ENCODE measurements around the gene CDC40.

The CDC40 gene
- total RNA-seq: 37.4 to 48.4 (median 48.0) reads per million in 3 donors

GRCh38 chr6:110180228-110181008, at the start of gene CDC40:
Gene CDC40 (plus strand): TSS chr6:110180427. CDS start chr6:110180445, 18 bp downstream.
- Histone ChIP-seq H3K36me3 (ENCODE audit: control insufficient read depth, insufficient read depth, low read length) (no peaks in the 10 kb centered on the region), H3K27ac (ENCODE audit: insufficient read depth, low read length, poor library complexity, severe bottlenecking) (peak within 1 kb of the TSS; percentile 79), H3K4me3 (ENCODE audit: insufficient read depth, low read depth, low read length, poor library complexity, severe bottlenecking) (peak within 1 kb of the TSS; percentile 98), H3K27me3 (replicated peaks; ENCODE audit: control insufficient read depth, insufficient read depth, low read length, poor library complexity, severe bottlenecking) (peaks cover 3% of the 10 kb centered on the region), H3K4me1 (ENCODE audit: control insufficient read depth, insufficient read depth, low read length, poor library complexity, severe bottlenecking) (peaks cover 24% of the 10 kb centered on the region), H3K9me3 (ENCODE audit: control insufficient read depth, low read length) (no peaks in the 10 kb centered on the region)
- DNase-seq: peak; percentile 12 to 49 (median 41)

- H3K36me3 ChIP-seq (ENCODE audit: control insufficient read depth, insufficient read depth, low read length): no peaks in the 10 kb centered on the region
- no peak overlapping the region for H3K27ac ChIP-seq (ENCODE audit: insufficient read depth, low read length, poor library complexity, severe bottlenecking)
- no peaks in the 10 kb centered on the region for H3K9me3 ChIP-seq (ENCODE audit: control insufficient read depth, low read length)
- H3K4me1 ChIP-seq (ENCODE audit: control insufficient read depth, insufficient read depth, low read length, poor library complexity, severe bottlenecking): no peaks in the 10 kb centered on the region
- H3K4me3 ChIP-seq (ENCODE audit: insufficient read depth, low read depth, low read length, poor library complexity, severe bottlenecking): no peak overlapping the region
- peaks cover 3% of the 10 kb centered on the region for H3K27me3 ChIP-seq (replicated peaks; ENCODE audit: control insufficient read depth, insufficient read depth, low read length, poor library complexity, severe bottlenecking)
- DNase-seq: no peak
Observed at GRCh38 chr6:110137924-110138887, 42.0 kb upstream of the CDC40 start.

- H3K36me3 ChIP-seq (ENCODE audit: control insufficient read depth, insufficient read depth, low read length): no peaks in the 10 kb centered on the region
- H3K4me3 ChIP-seq (ENCODE audit: insufficient read depth, low read depth, low read length, poor library complexity, severe bottlenecking): no peak overlapping the region
- H3K27me3 ChIP-seq (replicated peaks; ENCODE audit: control insufficient read depth, insufficient read depth, low read length, poor library complexity, severe bottlenecking): peaks cover 3% of the 10 kb centered on the region
- H3K27ac ChIP-seq (ENCODE audit: insufficient read depth, low read length, poor library complexity, severe bottlenecking): no peak overlapping the region
- H3K9me3 ChIP-seq (ENCODE audit: control insufficient read depth, low read length): no peaks in the 10 kb centered on the region
- DNase-seq: no peak
- no peaks in the 10 kb centered on the region for H3K4me1 ChIP-seq (ENCODE audit: control insufficient read depth, insufficient read depth, low read length, poor library complexity, severe bottlenecking)
Observed at GRCh38 chr6:110139052-110139451, 41.2 kb upstream of the CDC40 start.

DNA sequence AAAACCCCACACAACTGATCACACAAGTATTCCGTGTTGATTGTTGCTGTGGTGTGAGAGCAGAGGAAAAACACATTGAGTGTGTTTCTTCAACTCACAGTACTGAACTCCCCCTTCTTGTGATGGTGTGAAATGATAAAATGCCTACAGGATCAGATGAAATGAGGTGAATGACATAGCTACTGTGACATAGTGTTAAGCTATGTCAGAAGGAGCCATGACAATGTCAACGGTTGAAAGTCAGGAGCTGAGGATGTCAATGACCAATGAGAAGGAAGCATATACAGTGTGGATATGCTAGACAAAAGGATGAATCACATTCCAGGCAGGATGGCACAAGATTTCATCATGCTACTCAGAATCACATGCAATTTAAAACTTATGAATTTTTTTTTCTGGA, 39.6 kb upstream of the CDC40 start:
- H3K4me3 ChIP-seq (ENCODE audit: insufficient read depth, low read depth, low read length, poor library complexity, severe bottlenecking): no peak overlapping the region
- peaks cover 3% of the 10 kb centered on the region for H3K27me3 ChIP-seq (replicated peaks; ENCODE audit: control insufficient read depth, insufficient read depth, low read length, poor library complexity, severe bottlenecking)
- no peaks in the 10 kb centered on the region for H3K4me1 ChIP-seq (ENCODE audit: control insufficient read depth, insufficient read depth, low read length, poor library complexity, severe bottlenecking)
- no peaks in the 10 kb centered on the region for H3K9me3 ChIP-seq (ENCODE audit: control insufficient read depth, low read length)
- H3K36me3 ChIP-seq (ENCODE audit: control insufficient read depth, insufficient read depth, low read length): no peaks in the 10 kb centered on the region
- no peak for DNase-seq
- H3K27ac ChIP-seq (ENCODE audit: insufficient read depth, low read length, poor library complexity, severe bottlenecking): no peak overlapping the region

- no peak overlapping the region for H3K4me3 ChIP-seq (ENCODE audit: insufficient read depth, low read depth, low read length, poor library complexity, severe bottlenecking)
- no peaks in the 10 kb centered on the region for H3K36me3 ChIP-seq (ENCODE audit: control insufficient read depth, insufficient read depth, low read length)
- H3K9me3 ChIP-seq (ENCODE audit: control insufficient read depth, low read length): no peaks in the 10 kb centered on the region
- peaks cover 1% of the 10 kb centered on the region for H3K27me3 ChIP-seq (replicated peaks; ENCODE audit: control insufficient read depth, insufficient read depth, low read length, poor library complexity, severe bottlenecking)
- no peak overlapping the region for H3K27ac ChIP-seq (ENCODE audit: insufficient read depth, low read length, poor library complexity, severe bottlenecking)
- H3K4me1 ChIP-seq (ENCODE audit: control insufficient read depth, insufficient read depth, low read length, poor library complexity, severe bottlenecking): no peaks in the 10 kb centered on the region
- DNase-seq: no peak
Observed at GRCh38 chr6:110147870-110148269, 32.4 kb upstream of the CDC40 start.

- peaks cover 9% of the 10 kb centered on the region for H3K27me3 ChIP-seq (replicated peaks; ENCODE audit: control insufficient read depth, insufficient read depth, low read length, poor library complexity, severe bottlenecking)
- no peaks in the 10 kb centered on the region for H3K9me3 ChIP-seq (ENCODE audit: control insufficient read depth, low read length)
- H3K4me3 ChIP-seq (ENCODE audit: insufficient read depth, low read depth, low read length, poor library complexity, severe bottlenecking): no peak overlapping the region
- no peak for DNase-seq
- no peaks in the 10 kb centered on the region for H3K4me1 ChIP-seq (ENCODE audit: control insufficient read depth, insufficient read depth, low read length, poor library complexity, severe bottlenecking)
- no peaks in the 10 kb centered on the region for H3K36me3 ChIP-seq (ENCODE audit: control insufficient read depth, insufficient read depth, low read length)
- H3K27ac ChIP-seq (ENCODE audit: insufficient read depth, low read length, poor library complexity, severe bottlenecking): no peak overlapping the region
Observed at GRCh38 chr6:110158479-110158878, 21.7 kb upstream of the CDC40 start.

DNA sequence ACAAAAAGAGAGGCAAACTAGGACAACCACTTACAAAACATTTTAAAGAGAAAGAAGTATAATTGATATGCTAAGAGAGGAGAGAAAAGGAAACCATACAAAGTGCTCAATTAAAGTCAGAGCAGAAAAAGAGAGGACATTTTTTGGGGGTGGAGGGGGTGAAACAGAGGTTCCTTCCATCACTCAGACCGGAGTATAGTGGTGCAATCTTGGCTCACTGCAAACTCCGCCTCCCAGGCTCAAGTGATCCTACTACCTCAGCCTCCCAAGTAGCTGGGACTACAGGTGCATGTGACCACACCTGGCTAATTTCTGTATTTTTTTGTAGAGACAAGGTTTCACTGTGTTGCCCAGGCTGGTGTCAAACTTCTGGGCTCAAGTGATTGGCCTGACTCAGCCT, 10.1 kb upstream of the CDC40 start:
- H3K27ac ChIP-seq (ENCODE audit: insufficient read depth, low read length, poor library complexity, severe bottlenecking): no peak overlapping the region
- no peaks in the 10 kb centered on the region for H3K4me1 ChIP-seq (ENCODE audit: control insufficient read depth, insufficient read depth, low read length, poor library complexity, severe bottlenecking)
- H3K36me3 ChIP-seq (ENCODE audit: control insufficient read depth, insufficient read depth, low read length): no peaks in the 10 kb centered on the region
- no peak overlapping the region for H3K4me3 ChIP-seq (ENCODE audit: insufficient read depth, low read depth, low read length, poor library complexity, severe bottlenecking)
- peaks cover 6% of the 10 kb centered on the region for H3K27me3 ChIP-seq (replicated peaks; ENCODE audit: control insufficient read depth, insufficient read depth, low read length, poor library complexity, severe bottlenecking)
- no peaks in the 10 kb centered on the region for H3K9me3 ChIP-seq (ENCODE audit: control insufficient read depth, low read length)
- no peak for DNase-seq

- Histone ChIP-seq H3K9me3 (ENCODE audit: control insufficient read depth, low read length) (no peaks in the 10 kb centered on the region), H3K4me3 (ENCODE audit: insufficient read depth, low read depth, low read length, poor library complexity, severe bottlenecking) (no peak overlapping the region), H3K27ac (ENCODE audit: insufficient read depth, low read length, poor library complexity, severe bottlenecking) (no peak overlapping the region), H3K36me3 (ENCODE audit: control insufficient read depth, insufficient read depth, low read length) (no peaks in the 10 kb centered on the region), H3K27me3 (replicated peaks; ENCODE audit: control insufficient read depth, insufficient read depth, low read length, poor library complexity, severe bottlenecking) (peaks cover 10% of the 10 kb centered on the region), H3K4me1 (ENCODE audit: control insufficient read depth, insufficient read depth, low read length, poor library complexity, severe bottlenecking) (no peaks in the 10 kb centered on the region)
- DNase-seq: no peak
Observed at GRCh38 chr6:110173506-110174132, 6.6 kb upstream of the CDC40 start.

DNA sequence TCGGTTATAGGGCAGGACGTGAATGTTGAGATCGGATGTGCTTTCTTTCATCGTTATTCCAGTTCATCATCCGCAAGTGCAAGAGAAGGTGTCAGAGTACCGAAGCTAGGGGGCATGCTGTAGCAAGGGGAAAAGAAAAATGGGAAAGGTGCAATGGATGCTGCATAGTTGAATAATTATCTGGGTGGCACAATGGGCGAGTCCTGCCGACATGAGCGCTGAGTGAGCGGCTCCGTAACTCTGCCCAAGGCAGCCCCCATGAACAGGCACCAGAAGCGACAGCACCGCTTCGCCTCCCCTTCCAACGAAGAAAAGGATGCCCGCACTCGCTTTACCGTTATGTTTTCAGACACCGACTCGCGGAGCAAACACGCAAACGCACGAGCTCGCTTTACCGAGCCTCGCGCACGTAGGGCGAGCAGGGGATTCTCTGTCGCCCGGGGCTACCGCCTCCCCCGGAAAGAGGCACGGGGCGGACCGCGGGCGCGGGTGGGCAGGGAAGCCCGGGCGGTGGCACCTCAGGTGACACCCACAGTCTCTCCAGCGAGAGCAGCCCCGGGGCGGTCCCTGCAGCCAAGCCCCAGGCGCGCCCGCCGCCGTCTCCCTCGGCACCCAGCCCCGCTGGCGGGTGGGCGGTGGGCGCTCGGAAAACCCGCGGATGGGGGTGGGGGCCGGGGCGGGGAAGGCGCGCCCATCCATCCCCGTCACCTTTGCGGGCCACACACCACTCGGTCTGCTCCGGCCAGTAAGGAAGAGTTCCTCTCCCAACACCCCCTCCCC, 1.4 kb upstream of the CDC40 start:
- Histone ChIP-seq H3K36me3 (ENCODE audit: control insufficient read depth, insufficient read depth, low read length) (no peaks in the 10 kb centered on the region), H3K27ac (ENCODE audit: insufficient read depth, low read length, poor library complexity, severe bottlenecking) (peak overlapping the region; percentile 63), H3K4me3 (ENCODE audit: insufficient read depth, low read depth, low read length, poor library complexity, severe bottlenecking) (peak overlapping the region; percentile 98), H3K9me3 (ENCODE audit: control insufficient read depth, low read length) (no peaks in the 10 kb centered on the region), H3K4me1 (ENCODE audit: control insufficient read depth, insufficient read depth, low read length, poor library complexity, severe bottlenecking) (peaks cover 24% of the 10 kb centered on the region), H3K27me3 (replicated peaks; ENCODE audit: control insufficient read depth, insufficient read depth, low read length, poor library complexity, severe bottlenecking) (peaks cover 10% of the 10 kb centered on the region)
- peak; percentile 67 to 69 (median 69) for DNase-seq

Data from effector memory CD4-positive, alpha-beta T cell (primary cell).